ENCODE data around the gene PTPRG.

The PTPRG gene

GRCh38 chr3:61986473-61986872 is 425.1 kb downstream of the PTPRG start:
- ATAC-seq (ENCODE audit: low read depth) (no peak; the same call in 2 of the 3 replicates), DNase-seq (ENCODE audit: low spot score) (no peak)
- TF ChIP-seq CTCF (IDR thresholded peaks at IDR 0.05; ENCODE audit: poor library complexity, severe bottlenecking), result no peak
- H3K36me3 ChIP-seq (ENCODE audit: low read depth), result no peaks in the 10 kb centered on the region
- no peak overlapping the region for H3K4me3 ChIP-seq (ENCODE audit: severe bottlenecking)
- peak overlapping the region; percentile 73 for H3K27ac ChIP-seq (ENCODE audit: poor library complexity, severe bottlenecking)
- H3K4me1 ChIP-seq (ENCODE audit: insufficient read depth, poor library complexity, severe bottlenecking), result peaks cover 40% of the 10 kb centered on the region
- no peaks in the 10 kb centered on the region for H3K27me3 ChIP-seq (ENCODE audit: insufficient read depth, poor library complexity, severe bottlenecking)
- no peaks in the 10 kb centered on the region for H3K9me3 ChIP-seq (ENCODE audit: severe bottlenecking)

DNA sequence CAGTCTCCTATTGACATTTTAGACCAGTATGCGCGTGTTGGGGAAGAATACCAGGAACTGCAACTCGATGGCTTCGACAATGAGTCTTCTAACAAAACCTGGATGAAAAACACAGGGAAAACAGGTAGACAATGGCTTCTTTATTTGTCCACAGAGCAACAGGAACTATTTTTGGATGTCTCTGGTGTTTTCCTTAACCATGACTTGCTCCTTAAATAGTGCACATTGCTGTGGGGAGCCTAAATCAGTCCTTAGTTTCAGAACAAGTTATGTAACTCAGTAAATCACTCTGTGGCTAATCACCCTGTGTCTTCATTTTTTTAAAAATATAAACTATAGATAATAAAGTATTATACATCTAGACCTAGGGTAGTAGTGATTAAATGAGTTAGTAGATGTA is 428.3 kb downstream of the PTPRG start:
- ATAC-seq (ENCODE audit: low read depth) (no peak), DNase-seq (ENCODE audit: low spot score) (no peak)
- no peak overlapping the region for H3K4me3 ChIP-seq (ENCODE audit: severe bottlenecking)
- no peaks in the 10 kb centered on the region for H3K9me3 ChIP-seq (ENCODE audit: severe bottlenecking)
- H3K27ac ChIP-seq (ENCODE audit: poor library complexity, severe bottlenecking), result no peak overlapping the region
- H3K27me3 ChIP-seq (ENCODE audit: insufficient read depth, poor library complexity, severe bottlenecking), result no peaks in the 10 kb centered on the region
- no peaks in the 10 kb centered on the region for H3K36me3 ChIP-seq (ENCODE audit: low read depth)
- TF ChIP-seq CTCF (IDR thresholded peaks at IDR 0.05; ENCODE audit: poor library complexity, severe bottlenecking), result no peak
- peaks cover 21% of the 10 kb centered on the region for H3K4me1 ChIP-seq (ENCODE audit: insufficient read depth, poor library complexity, severe bottlenecking)

GRCh38 chr3:61990327-61991027 is 429.1 kb downstream of the PTPRG start:
- no peak for ATAC-seq (ENCODE audit: low read depth)
- TF ChIP-seq CTCF (IDR thresholded peaks at IDR 0.05; ENCODE audit: poor library complexity, severe bottlenecking), result no peak
- H3K36me3 ChIP-seq (ENCODE audit: low read depth), result no peaks in the 10 kb centered on the region
- peaks cover 13% of the 10 kb centered on the region for H3K4me1 ChIP-seq (ENCODE audit: insufficient read depth, poor library complexity, severe bottlenecking)
- no peak overlapping the region for H3K4me3 ChIP-seq (ENCODE audit: severe bottlenecking)
- no peak overlapping the region for H3K27ac ChIP-seq (ENCODE audit: poor library complexity, severe bottlenecking)
- H3K9me3 ChIP-seq (ENCODE audit: severe bottlenecking), result no peaks in the 10 kb centered on the region
- no peak for DNase-seq (ENCODE audit: low spot score)
- no peaks in the 10 kb centered on the region for H3K27me3 ChIP-seq (ENCODE audit: insufficient read depth, poor library complexity, severe bottlenecking)

DNA sequence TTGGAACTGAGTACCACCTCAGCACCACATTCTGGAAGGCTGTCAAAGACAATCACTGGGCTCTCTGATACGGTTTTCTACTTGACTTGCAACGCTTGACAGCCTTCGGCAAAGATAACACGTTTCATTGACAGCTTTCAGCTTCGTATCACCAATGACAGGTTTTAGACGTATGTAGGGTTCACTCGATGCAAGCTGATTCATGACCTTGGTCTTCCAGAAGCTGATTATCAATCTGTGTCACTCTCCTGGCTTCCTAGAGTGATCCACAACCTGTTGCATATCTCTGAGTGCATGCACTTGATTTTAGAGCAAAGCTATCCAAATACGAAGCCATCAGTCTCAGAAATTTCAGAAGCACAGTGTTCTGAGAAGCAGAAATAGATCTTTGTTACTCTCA is 430.3 kb downstream of the PTPRG start:
- Histone ChIP-seq H3K36me3 (ENCODE audit: low read depth) (no peaks in the 10 kb centered on the region), H3K4me1 (ENCODE audit: insufficient read depth, poor library complexity, severe bottlenecking) (peaks cover under 1% of the 10 kb centered on the region), H3K4me3 (ENCODE audit: severe bottlenecking) (no peak overlapping the region), H3K27ac (ENCODE audit: poor library complexity, severe bottlenecking) (no peak overlapping the region), H3K9me3 (ENCODE audit: severe bottlenecking) (no peaks in the 10 kb centered on the region), H3K27me3 (ENCODE audit: insufficient read depth, poor library complexity, severe bottlenecking) (no peaks in the 10 kb centered on the region)
- TF ChIP-seq CTCF (IDR thresholded peaks at IDR 0.05; ENCODE audit: poor library complexity, severe bottlenecking), result no peak
- DNase-seq (ENCODE audit: low spot score), result no peak
- ATAC-seq (ENCODE audit: low read depth), result no peak

DNA sequence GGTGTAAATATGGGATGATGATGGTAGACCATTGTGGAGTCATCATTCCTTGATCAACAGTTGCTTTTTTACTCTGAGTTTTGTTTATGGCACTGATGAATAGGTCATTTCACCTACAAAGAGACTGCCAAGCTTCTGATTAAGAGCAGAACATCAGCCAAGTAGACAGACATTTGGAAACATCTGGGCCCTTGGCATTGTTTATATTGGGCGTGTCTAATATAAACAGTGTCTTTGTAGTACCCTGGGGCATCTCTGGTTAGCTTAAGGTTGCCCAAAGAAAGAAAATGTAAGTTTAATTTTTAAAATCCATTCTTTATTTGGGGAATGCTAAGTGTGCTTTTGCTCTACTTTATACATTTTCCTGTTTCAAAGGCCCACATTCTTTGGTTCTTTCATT is 435.0 kb downstream of the PTPRG start:
- Histone ChIP-seq H3K27ac (ENCODE audit: poor library complexity, severe bottlenecking) (no peak overlapping the region), H3K4me1 (ENCODE audit: insufficient read depth, poor library complexity, severe bottlenecking) (no peaks in the 10 kb centered on the region), H3K4me3 (ENCODE audit: severe bottlenecking) (no peak overlapping the region), H3K27me3 (ENCODE audit: insufficient read depth, poor library complexity, severe bottlenecking) (no peaks in the 10 kb centered on the region), H3K9me3 (ENCODE audit: severe bottlenecking) (no peaks in the 10 kb centered on the region), H3K36me3 (ENCODE audit: low read depth) (no peaks in the 10 kb centered on the region)
- peak; percentile 42; the same call in 1 of the 3 replicates for ATAC-seq (ENCODE audit: low read depth)
- no peak for TF ChIP-seq CTCF (IDR thresholded peaks at IDR 0.05; ENCODE audit: poor library complexity, severe bottlenecking)
- no peak for DNase-seq (ENCODE audit: low spot score)

Measured in RWPE2 (cell line).